H1 (cell line): ENCODE measurements around the gene MTR. TPM values are rescaled to one million over a fixed set of nuclear protein-coding genes. Genes with fewer than 3 reads are reported as not detected.

Experiments
- CTCF ChIA-PET: fragments of 300-600 bp; sonication (Branson Sonifier 250); formaldehyde crosslinking; loops from one replicate; lab custom pipeline; 2021; ENCODE audit not compliant: partially characterized antibody; lab: Charles Lee
- POLR2A ChIA-PET: fragments of 300-600 bp; sonication (Branson Sonifier 250); formaldehyde crosslinking; loops from one replicate; lab custom pipeline; 2021; ENCODE audit warnings: inconsistent platforms; ENCODE audit not compliant: partially characterized antibody; lab: Charles Lee
- DNase-seq, 2 experiments: peaks; one replicate each; pipeline versions ENCODE4 v3.0.0 to v3.0.0-alpha.2; 2010 to 2022; ENCODE audit warnings: low spot score in 2 of 2, low read depth in 1 of 2, mixed read lengths in 1 of 2
- FAIRE-seq: peaks from 2 replicates; lab custom pipeline; 2011; peaks lifted over from hg19 to GRCh38; lab: Jason Lieb, UNC
- H2AFZ ChIP-seq: 2 replicates; pipeline ENCODE4 v1.8.1; 2012; ENCODE audit warnings: low read length, inconsistent platforms
- H2AK5ac ChIP-seq: 2 replicates; pipeline ENCODE4 v1.6.1; 2013; ENCODE audit warnings: low read depth, low read length
- H2BK120ac ChIP-seq: replicated peaks from 2 replicates; pipeline ENCODE3; 2013; ENCODE audit warnings: low read depth, low read length, inconsistent platforms
- H2BK12ac ChIP-seq: 2 replicates; pipeline ENCODE4 v1.6.1; 2013; ENCODE audit warnings: low read depth, low read length
- H2BK15ac ChIP-seq: 2 replicates; pipeline ENCODE4 v1.6.1; 2013; ENCODE audit warnings: low read length
- H2BK20ac ChIP-seq: 2 replicates; pipeline ENCODE4 v1.6.1; 2013; ENCODE audit warnings: low read length
- H2BK5ac ChIP-seq: 2 replicates; pipeline ENCODE4 v1.6.1; 2013; ENCODE audit warnings: low read depth, low read length
- H3K14ac ChIP-seq: 2 replicates; pipeline ENCODE4 v1.6.1; 2013; ENCODE audit warnings: inconsistent platforms; ENCODE audit not compliant: insufficient read length
- H3K18ac ChIP-seq: 2 replicates; pipeline ENCODE4 v1.6.1; 2013; ENCODE audit warnings: low read length; ENCODE audit errors: extremely low read depth
- H3K23ac ChIP-seq: 2 replicates; pipeline ENCODE4 v1.6.1; 2013; ENCODE audit warnings: inconsistent platforms; ENCODE audit not compliant: insufficient read length
- H3K23me2 ChIP-seq: 2 replicates; pipeline ENCODE4 v1.6.1; 2013; ENCODE audit warnings: low read depth, low read length
- H3K27ac ChIP-seq: 2 replicates; pipeline ENCODE4 v1.6.1; 2011; ENCODE audit warnings: low read depth, low read length, inconsistent platforms
- H3K27me3 ChIP-seq, 4 experiments: replicated peaks in 1 of 4; 1 replicate in 1 of 4; 2 replicates in 3 of 4; pipeline versions ENCODE4 v1.6.1 to v1.8.1; 2011 to 2013; ENCODE audit warnings: low read length in 3 of 4, mild to moderate bottlenecking in 3 of 4, inconsistent platforms in 2 of 4, mixed read lengths in 2 of 4, moderate library complexity in 1 of 4; ENCODE audit not compliant: control insufficient read depth in 3 of 4, insufficient read depth in 3 of 4; ENCODE audit errors: extremely low read depth in 1 of 4
- H3K36me3 ChIP-seq, 4 experiments: 2 replicates each; pipeline versions ENCODE4 v1.6.1 to v1.8.1; 2011 to 2013; ENCODE audit warnings: mild to moderate bottlenecking in 4 of 4, low read length in 3 of 4, moderate library complexity in 2 of 4, control low read depth in 1 of 4, inconsistent platforms in 1 of 4; ENCODE audit not compliant: insufficient read depth in 4 of 4, control insufficient read depth in 2 of 4
- H3K4ac ChIP-seq: replicated peaks from 2 replicates; pipeline ENCODE3; 2013; ENCODE audit warnings: low read length, low read depth, mixed read lengths, inconsistent platforms; ENCODE audit not compliant: insufficient read length
- H3K4me1 ChIP-seq, 4 experiments: replicated peaks in 1 of 4; 1 replicate in 1 of 4; 2 replicates in 3 of 4; pipeline versions ENCODE4 v1.6.1 to v1.8.1; 2011 to 2013; ENCODE audit warnings: low read length in 3 of 4, inconsistent platforms in 2 of 4, mixed read lengths in 1 of 4; ENCODE audit not compliant: insufficient read depth in 4 of 4, control insufficient read depth in 3 of 4
- H3K4me2 ChIP-seq, 2 experiments: 2 replicates each; pipeline versions ENCODE4 v1.6.1 to v1.8.1; 2011 to 2013; ENCODE audit warnings: low read depth in 2 of 2, low read length in 2 of 2, control low read depth in 1 of 2, inconsistent platforms in 1 of 2, mild to moderate bottlenecking in 1 of 2; ENCODE audit not compliant: insufficient read depth in 1 of 2
- H3K4me3 ChIP-seq, 4 experiments: fragments of 200-600, 300-600 bp in 1 of 4; sonication (generic), shearing (Covaris generic), sonication (Bioruptor Twin) in 1 of 4; 2 replicates each; pipeline versions ENCODE4 v1.5.1 to v1.8.1; 2011 to 2016; ENCODE audit warnings: low read length in 4 of 4, low read depth in 3 of 4, control low read depth in 2 of 4, inconsistent platforms in 2 of 4, mild to moderate bottlenecking in 2 of 4, mixed read lengths in 1 of 4, moderate library complexity in 1 of 4; ENCODE audit not compliant: insufficient read depth in 2 of 4; ENCODE audit errors: extremely low read depth in 1 of 4
- H3K56ac ChIP-seq: replicated peaks from 2 replicates; pipeline ENCODE3; 2013; ENCODE audit warnings: low read depth, mild to moderate bottlenecking, mixed read lengths, low read length, inconsistent platforms; ENCODE audit not compliant: insufficient read length
- H3K79me1 ChIP-seq: 2 replicates; pipeline ENCODE4 v1.6.1; 2013; ENCODE audit warnings: low read depth, low read length, control low read depth
- H3K79me2 ChIP-seq, 2 experiments: 2 replicates each; pipeline versions ENCODE4 v1.6.1 to v1.8.1; 2012 to 2013; ENCODE audit warnings: low read length in 2 of 2, mild to moderate bottlenecking in 2 of 2, inconsistent platforms in 1 of 2; ENCODE audit not compliant: insufficient read depth in 2 of 2, control insufficient read depth in 1 of 2
- H3K9ac ChIP-seq, 4 experiments: replicated peaks in 1 of 4; 1 replicate in 1 of 4; 2 replicates in 3 of 4; pipeline versions ENCODE4 v1.6.1 to v1.8.1; 2011 to 2013; ENCODE audit warnings: low read depth in 3 of 4, low read length in 3 of 4, control low read depth in 2 of 4, mild to moderate bottlenecking in 2 of 4, moderate library complexity in 2 of 4, inconsistent platforms in 1 of 4; ENCODE audit errors: extremely low read depth in 1 of 4
- H3K9me3 ChIP-seq, 2 experiments: 2 replicates each; pipeline versions ENCODE4 v1.6.1 to v1.8.1; 2012 to 2013; ENCODE audit warnings: mild to moderate bottlenecking in 2 of 2, moderate library complexity in 2 of 2, control low read depth in 1 of 2, inconsistent platforms in 1 of 2, low read depth in 1 of 2, low read length in 1 of 2, mixed read lengths in 1 of 2; ENCODE audit not compliant: insufficient read depth in 2 of 2
- H4K20me1 ChIP-seq, 2 experiments: replicated peaks in 1 of 2; 2 replicates each; pipeline versions ENCODE3 to v1.8.1; 2011 to 2013; ENCODE audit warnings: inconsistent platforms in 2 of 2, low read length in 2 of 2, mild to moderate bottlenecking in 1 of 2; ENCODE audit not compliant: insufficient read depth in 2 of 2, control insufficient read depth in 1 of 2
- H4K5ac ChIP-seq: 2 replicates; pipeline ENCODE4 v1.6.1; 2013; ENCODE audit warnings: low read length, low read depth, mixed read lengths, inconsistent platforms; ENCODE audit not compliant: insufficient read length
- H4K8ac ChIP-seq: 2 replicates; pipeline ENCODE4 v1.8.0; 2013; ENCODE audit warnings: mild to moderate bottlenecking, moderate library complexity, low read length, inconsistent platforms; ENCODE audit not compliant: insufficient read depth; ENCODE audit errors: extremely low read depth
- H4K91ac ChIP-seq: replicated peaks from 2 replicates; pipeline ENCODE3; 2013; ENCODE audit warnings: low read length, mixed read lengths, inconsistent platforms; ENCODE audit not compliant: insufficient read length
- BACH1 ChIP-seq: IDR thresholded peaks from 2 replicates; pipeline ENCODE4 v1.6.1; 2012; ENCODE audit warnings: low read length, improper control_type of control experiment
- BRCA1 ChIP-seq: IDR thresholded peaks from 2 replicates; pipeline ENCODE4 v1.6.1; 2012; ENCODE audit warnings: low read depth, low read length, improper control_type of control experiment
- CREB1 ChIP-seq: IDR thresholded peaks from 2 replicates; pipeline ENCODE4 v1.6.1; 2012; ENCODE audit warnings: inconsistent platforms
- CTBP2 ChIP-seq: IDR thresholded peaks from 2 replicates; pipeline ENCODE4 v1.7.0; 2011; ENCODE audit warnings: borderline replicate concordance, mild to moderate bottlenecking, moderate library complexity, mixed read lengths, low read length; ENCODE audit not compliant: insufficient read depth, insufficient read length
- CTCF ChIP-seq, 3 experiments: IDR thresholded peaks; 1 replicate in 2 of 3; 2 replicates in 1 of 3; pipeline versions ENCODE4 v1.5.1 to v1.6.1; 2011; ENCODE audit warnings: low read length in 3 of 3, mild to moderate bottlenecking in 3 of 3, inconsistent platforms in 2 of 3, low read depth in 1 of 3, moderate library complexity in 1 of 3; ENCODE audit not compliant: insufficient read depth in 1 of 3; ENCODE audit errors: control extremely low read depth in 1 of 3
- JUN ChIP-seq: IDR thresholded peaks from 2 replicates; pipeline ENCODE4 v1.6.1; 2011; ENCODE audit warnings: low read depth, mild to moderate bottlenecking, improper control_type of control experiment, low read length
- SAP30 ChIP-seq: fragments of 300-600 bp; sonication (generic); IDR thresholded peaks from 2 replicates; pipeline ENCODE4 v1.7.1; 2012; ENCODE audit warnings: low read length, moderate library complexity, mild to moderate bottlenecking, inconsistent platforms; ENCODE audit not compliant: insufficient read depth, insufficient replicate concordance
- SP4 ChIP-seq: IDR thresholded peaks from 2 replicates; pipeline ENCODE4 v1.6.1; 2012; ENCODE audit warnings: low read length, inconsistent platforms
- TAF1 ChIP-seq: IDR thresholded peaks from 2 replicates; pipeline ENCODE4 v1.6.1; 2011; ENCODE audit warnings: mild to moderate bottlenecking, low read depth, low read length
- WGBS, 2 experiments: shearing (Covaris generic) in 1 of 2; methylation state at CpG; one replicate each; pipeline versions ENCODE4 v1.1.6 to v1.1.7; 2013 to 2015; ENCODE audit warnings: low lambda C conversion rate in 2 of 2, mixed read lengths in 2 of 2, inconsistent platforms in 1 of 2, low coverage in 1 of 2, missing lambda C conversion rate in 1 of 2; ENCODE audit not compliant: insufficient replicate concordance in 2 of 2, insufficient coverage in 1 of 2, insufficient read length in 1 of 2; ENCODE audit errors: extremely low coverage in 1 of 2, missing lambda C conversion rate in 1 of 2; 5-methylcytosine and 5-hydroxymethylcytosine counted together
- polyA plus RNA-seq, 7 experiments: library from polyadenylated mRNA; depleted of rRNA in 3 of 7; stranded (reverse) in 5 of 7; unstranded in 2 of 7; fragments of >200 nt in 5 of 7; fragments of 200-250 nt in 2 of 7; gene quantifications; 1 replicate in 5 of 7; 2 replicates in 1 of 7; 4 replicates in 1 of 7; pipeline versions ENCODE4 v1.2.1 to v1.2.3, GENCODE V29; 2011 to 2013; ENCODE audit warnings: missing spikeins in 2 of 7, mixed read lengths in 2 of 7
- total RNA-seq: library from RNA; stranded (reverse); fragmentation: NEBNext Ultra II Directional; extraction: Animal tissue kit (Norgen Biotek cat#: 25700); gene quantifications from 2 replicates; pipeline ENCODE4 v1.2.1, GENCODE V29; 2021

MTR gene
- total and polyA plus RNA-seq, 2 of the 8 experiments (the other 6 are each of a cell fraction or from before 2014, with no cell fraction given): 4.8 to 27.4 TPM

GRCh38 chr1:236808564-236809130, 13.6 kb downstream of the MTR start:
- H2BK12ac ChIP-seq: no peak overlapping the region
- no peak overlapping the region for H3K4ac ChIP-seq
- POLR2A ChIA-PET: interaction anchor here (1.5 kb wide), 1 partner anchor 12 kb away, joined by 4 read pairs; no protein-coding TSS in a partner anchor
- H3K9ac ChIP-seq: no peak overlapping the region
- no peaks in the 10 kb centered on the region for H4K20me1 ChIP-seq
- H3K79me2 ChIP-seq: no peaks in the 10 kb centered on the region
- no peaks in the 10 kb centered on the region for H3K9me3 ChIP-seq
- H3K4me1 ChIP-seq: no peaks in the 10 kb centered on the region
- no peak overlapping the region for H4K91ac ChIP-seq
- H3K4me2 ChIP-seq: no peak overlapping the region
- no peak overlapping the region for H2AFZ ChIP-seq
- no peak overlapping the region for H4K5ac ChIP-seq
- H3K14ac ChIP-seq: no peak overlapping the region
- H2AK5ac ChIP-seq: no peak overlapping the region
- FAIRE-seq (no peak), DNase-seq (no peak)
- H3K79me1 ChIP-seq: no peaks in the 10 kb centered on the region
- no peak overlapping the region for H2BK120ac ChIP-seq
- H3K23ac ChIP-seq: no peak overlapping the region
- peaks cover 3 to 16% (median 7%) of the 10 kb centered on the region in 4 experiments; a peak in 7 of 8 replicates for H3K36me3 ChIP-seq
- H3K4me3 ChIP-seq: no peak overlapping the region
- H4K8ac ChIP-seq: no peak overlapping the region
- H3K18ac ChIP-seq: no peak overlapping the region
- no peaks in the 10 kb centered on the region for H3K27me3 ChIP-seq
- TF ChIP-seq CREB1 (no peak), SP4 (no peak), BACH1 (no peak), SAP30 (no peak), BRCA1 (no peak), JUN (no peak), TAF1 (no peak), CTBP2 (no peak), CTCF (IDR thresholded peaks at IDR 0.05; ENCODE audit: control extremely low read depth in 1 of 3, insufficient read depth in 1 of 3, low read depth in 1 of 3, low read length in 3 of 3) (no peak)
- H3K23me2 ChIP-seq: no peaks in the 10 kb centered on the region
- H2BK5ac ChIP-seq: no peak overlapping the region
- no peak overlapping the region for H3K27ac ChIP-seq
- no peak overlapping the region for H2BK20ac ChIP-seq
- no peak overlapping the region for H3K56ac ChIP-seq
- WGBS, 2 experiments: 91% methylated on average over 7 of the region's 8 CpGs; no CpG with 5 or more reads in 1 of the 2 experiments
- CTCF ChIA-PET: interaction anchor here (0.8 to 1.5 kb wide), 3 partner anchors 9 to 22 kb away, joined by 3 to 6 read pairs (median 3); no protein-coding TSS in a partner anchor
- no peak overlapping the region for H2BK15ac ChIP-seq
